Measurements from ENCODE around the gene PRXL2B. TPM values are rescaled to one million over a fixed set of nuclear protein-coding genes. Genes with fewer than 3 reads are reported as not detected.
"Not testable (repeated sequence)": the region's sequence is repeated elsewhere in the genome, so short reads cannot be mapped to it uniquely, and the experiment has no call there.

The PRXL2B gene
- total and polyA plus RNA-seq, 7 donors = 0.97 to 3.9 (median 2.6) TPM

- H3K36me3 ChIP-seq (ENCODE audit: insufficient read depth in 1 of 2, low read depth in 1 of 2) = no peaks in the 10 kb centered on the region
- ATAC-seq = no peak
- intact Hi-C loops (cut with DNase I) = no loop called here
- H3K9me3 ChIP-seq = peaks cover 3% of the 10 kb centered on the region
- H3K4me1 ChIP-seq = no peaks in the 10 kb centered on the region
- DNase-seq = no peak
- no peak overlapping the region for H3K4me3 ChIP-seq
- TF ChIP-seq CTCF (IDR thresholded peaks at IDR 0.05) = no peak
- peaks cover 0 to 29% (median 0%) of the 10 kb centered on the region in 3 donors for H3K27me3 ChIP-seq (ENCODE audit: insufficient read depth in 3 of 3, low read length in 2 of 3)
- no peak overlapping the region for H3K27ac ChIP-seq
- 0 to 2% (median 0%) methylated on average over 1 of the region's 1 CpG for WGBS, 3 donors
Measured at GRCh38 chr1:2617971-2618470, 31.4 kb downstream of the PRXL2B start.

- Histone ChIP-seq H3K4me3 (no peak overlapping the region), H3K27ac (no peak overlapping the region), H3K27me3 (ENCODE audit: insufficient read depth in 3 of 3, low read length in 2 of 3) (peaks cover 0 to 55% (median 4%) of the 10 kb centered on the region in 3 donors), H3K4me1 (no peaks in the 10 kb centered on the region), H3K9me3 (no peaks in the 10 kb centered on the region), H3K36me3 (ENCODE audit: insufficient read depth in 1 of 2, low read depth in 1 of 2) (no peaks in the 10 kb centered on the region)
- TF ChIP-seq CTCF (IDR thresholded peaks at IDR 0.05) = no peak
- DNase-seq (no peak), ATAC-seq (no peak)
- 75 to 78% (median 78%) methylated on average over 12 of the region's 12 CpGs for WGBS, 3 donors
- intact Hi-C loops (cut with DNase I) = no loop called here
Measured at GRCh38 chr1:2623571-2624337, 37.2 kb downstream of the PRXL2B start.

GRCh38 chr1:2624735-2625300 lies 38.2 kb downstream of the PRXL2B start:
- no peak overlapping the region for H3K27ac ChIP-seq

GRCh38 chr1:2625311-2625710 lies 38.7 kb downstream of the PRXL2B start:
- intact Hi-C loops (cut with DNase I) = no loop called here
- Histone ChIP-seq H3K36me3 (ENCODE audit: insufficient read depth in 1 of 2, low read depth in 1 of 2) (no peaks in the 10 kb centered on the region), H3K4me1 (no peaks in the 10 kb centered on the region), H3K27ac (no peak overlapping the region), H3K27me3 (ENCODE audit: insufficient read depth in 3 of 3, low read length in 2 of 3) (peaks cover 0 to 64% (median 8%) of the 10 kb centered on the region in 3 donors), H3K9me3 (no peaks in the 10 kb centered on the region), H3K4me3 (no peak overlapping the region)
- ATAC-seq = no peak
- 79 to 82% (median 80%) methylated on average over 10 of the region's 10 CpGs for WGBS, 3 donors
- no peak for DNase-seq
- no peak for TF ChIP-seq CTCF (IDR thresholded peaks at IDR 0.05)

More at GRCh38 chr1:2624735-2625300, 38.2 kb downstream of the PRXL2B start:
- Histone ChIP-seq H3K4me1 (no peaks in the 10 kb centered on the region), H3K36me3 (ENCODE audit: insufficient read depth in 1 of 2, low read depth in 1 of 2) (no peaks in the 10 kb centered on the region), H3K9me3 (no peaks in the 10 kb centered on the region), H3K4me3 (no peak overlapping the region), H3K27me3 (ENCODE audit: insufficient read depth in 3 of 3, low read length in 2 of 3) (peaks cover 0 to 63% (median 8%) of the 10 kb centered on the region in 3 donors)
- 77 to 82% (median 78%) methylated on average over 13 of the region's 13 CpGs for WGBS, 3 donors
- TF ChIP-seq CTCF (IDR thresholded peaks at IDR 0.05) = no peak
- no peak for DNase-seq
- no peak for ATAC-seq
- intact Hi-C loops (cut with DNase I) = no loop called here

GRCh38 chr1:2625748-2626147 lies 39.2 kb downstream of the PRXL2B start:
- H3K9me3 ChIP-seq; H3K4me1 ChIP-seq; H3K27ac ChIP-seq; ATAC-seq; H3K4me3 ChIP-seq; H3K36me3 ChIP-seq (ENCODE audit: insufficient read depth in 1 of 2, low read depth in 1 of 2); intact Hi-C loops (cut with DNase I); DNase-seq: not testable (repeated sequence)
- peaks cover 0 to 60% (median 8%) of the 10 kb centered on the region in 3 donors for H3K27me3 ChIP-seq (ENCODE audit: insufficient read depth in 3 of 3, low read length in 2 of 3)
- 48 to 60% (median 51%) methylated on average over 7 of the region's 7 CpGs for WGBS, 3 donors

Data from psoas muscle (tissue), 8 donors.